IMR-90 (cell line): ENCODE measurements around the gene C19orf53. TPM values are rescaled to one million over a fixed set of nuclear protein-coding genes. Genes with fewer than 3 reads are reported as not detected.

Source experiments
- ATAC-seq: fragments of 200-7000 bp; cut with Tn5 transposase; 2 replicates; pipeline ENCODE4 v1.9.1; 2020; ENCODE audit warnings: low read depth, mild to moderate bottlenecking, moderate library complexity
- BruUV-seq: library from RNA; stranded (reverse); fragments of 400-500 nt; replicated peaks from 2 replicates; lab custom pipeline; 2021; lab: Mats Ljungman, UMichigan
- CTCF ChIA-PET: fragments of 300-600 bp; formaldehyde crosslinking; extraction: SDS; loops from one replicate; lab custom pipeline; 2021; ENCODE audit warnings: antibody characterized with exemption; lab: Yijun Ruan, JAX
- POLR2A ChIA-PET: fragments of 300-600 bp; sonication (Branson Sonifier 250); formaldehyde crosslinking; loops from one replicate; lab custom pipeline; 2022; ENCODE audit warnings: antibody characterized with exemption; ENCODE audit not compliant: unreplicated experiment; lab: Charles Lee
- DNase-seq: peaks from one replicate; pipeline ENCODE4 v3.0.0; 2013
- H2AFZ ChIP-seq: replicated peaks from 2 replicates; pipeline ENCODE3; 2013; ENCODE audit warnings: low read length, mild to moderate bottlenecking; ENCODE audit not compliant: poor library complexity
- H2AK5ac ChIP-seq: 2 replicates; pipeline ENCODE4 v1.6.1; 2013; ENCODE audit warnings: low read depth, low read length, inconsistent platforms
- H2AK9ac ChIP-seq: replicated peaks from 2 replicates; pipeline ENCODE3; 2013; ENCODE audit warnings: mild to moderate bottlenecking, low read depth, low read length, moderate library complexity; ENCODE audit not compliant: poor library complexity
- H2BK120ac ChIP-seq: 2 replicates; pipeline ENCODE4 v1.6.1; 2013; ENCODE audit warnings: low read depth, low read length, inconsistent platforms
- H2BK15ac ChIP-seq: 3 replicates; pipeline ENCODE4 v1.6.1; 2013; ENCODE audit warnings: low read depth, low read length, inconsistent platforms
- H2BK20ac ChIP-seq: 2 replicates; pipeline ENCODE4 v1.6.1; 2013; ENCODE audit warnings: low read depth, mild to moderate bottlenecking, inconsistent platforms, low read length, moderate library complexity
- H2BK5ac ChIP-seq: 2 replicates; pipeline ENCODE4 v1.6.1; 2013; ENCODE audit warnings: mild to moderate bottlenecking, low read depth, low read length, inconsistent platforms; ENCODE audit not compliant: poor library complexity, severe bottlenecking
- H3K14ac ChIP-seq: replicated peaks from 2 replicates; pipeline ENCODE4 v1.6.1; 2013; ENCODE audit warnings: low read depth, low read length, inconsistent platforms
- H3K18ac ChIP-seq: 2 replicates; pipeline ENCODE4 v1.6.1; 2013; ENCODE audit warnings: low read depth, low read length, control low read depth
- H3K23ac ChIP-seq: 2 replicates; pipeline ENCODE4 v1.6.1; 2013; ENCODE audit warnings: low read depth, low read length, inconsistent platforms
- H3K27ac ChIP-seq: 2 replicates; pipeline ENCODE4 v1.5.1; 2013; ENCODE audit warnings: mild to moderate bottlenecking, control low read depth, low read length; ENCODE audit not compliant: insufficient read depth
- H3K27me3 ChIP-seq: 2 replicates; pipeline ENCODE4 v1.6.1; 2013; ENCODE audit warnings: low read length; ENCODE audit not compliant: control insufficient read depth, insufficient read depth
- H3K36me3 ChIP-seq: 2 replicates; pipeline ENCODE4 v1.6.1; 2013; ENCODE audit warnings: low read length, mixed read lengths; ENCODE audit not compliant: control insufficient read depth, insufficient read depth
- H3K4ac ChIP-seq: 2 replicates; pipeline ENCODE4 v1.6.1; 2013; ENCODE audit warnings: low read depth, low read length, inconsistent platforms
- H3K4me1 ChIP-seq: 2 replicates; pipeline ENCODE4 v1.6.1; 2013; ENCODE audit warnings: low read length, mixed read lengths; ENCODE audit not compliant: control insufficient read depth, insufficient read depth
- H3K4me2 ChIP-seq: 2 replicates; pipeline ENCODE4 v1.6.1; 2013; ENCODE audit warnings: low read depth, mild to moderate bottlenecking, control low read depth, low read length, moderate library complexity
- H3K4me3 ChIP-seq: 2 replicates; pipeline ENCODE4 v1.5.1; 2013; ENCODE audit warnings: low read depth, mild to moderate bottlenecking, control low read depth, low read length, moderate library complexity; ENCODE audit not compliant: insufficient read depth
- H3K56ac ChIP-seq: 2 replicates; pipeline ENCODE4 v1.6.1; 2013; ENCODE audit warnings: low read length, inconsistent platforms; ENCODE audit not compliant: insufficient read depth; ENCODE audit errors: extremely low read depth
- H3K79me1 ChIP-seq, 2 experiments: 2 replicates each; pipeline ENCODE4 v1.6.1; 2013; ENCODE audit warnings: low read length in 2 of 2, inconsistent platforms in 1 of 2, low read depth in 1 of 2
- H3K9ac ChIP-seq: 2 replicates; pipeline ENCODE4 v1.6.1; 2013; ENCODE audit warnings: low read depth, low read length, control low read depth
- H3K9me1 ChIP-seq: 2 replicates; pipeline ENCODE4 v1.6.1; 2013; ENCODE audit warnings: low read length, inconsistent platforms; ENCODE audit not compliant: insufficient read depth
- H3K9me3 ChIP-seq: 2 replicates; pipeline ENCODE4 v1.6.1; 2013; ENCODE audit warnings: low read length; ENCODE audit not compliant: control insufficient read depth, insufficient read depth
- H4K20me1 ChIP-seq: 2 replicates; pipeline ENCODE4 v1.6.1; 2013; ENCODE audit warnings: low read length, inconsistent platforms; ENCODE audit not compliant: insufficient read depth
- H4K5ac ChIP-seq: 2 replicates; pipeline ENCODE4 v1.6.1; 2013; ENCODE audit warnings: mild to moderate bottlenecking, low read depth, low read length, control low read depth
- H4K8ac ChIP-seq, 2 experiments: 2 replicates each; pipeline ENCODE4 v1.6.1; 2013; ENCODE audit warnings: low read depth in 2 of 2, low read length in 2 of 2, control low read depth in 1 of 2, inconsistent platforms in 1 of 2
- H4K91ac ChIP-seq: 2 replicates; pipeline ENCODE4 v1.6.1; 2013; ENCODE audit warnings: low read depth, low read length, inconsistent platforms; ENCODE audit not compliant: insufficient read depth
- MXI1 ChIP-seq: IDR thresholded peaks from 2 replicates; pipeline ENCODE4 v1.6.1; 2012; ENCODE audit warnings: low read depth, mild to moderate bottlenecking, low read length, moderate library complexity, borderline replicate concordance
- WGBS, 2 experiments: methylation state at CpG; one replicate each; pipeline versions ENCODE4 v1.1.5 to v1.1.7; 2013; ENCODE audit warnings: missing lambda C conversion rate in 2 of 2; ENCODE audit not compliant: insufficient read length in 1 of 2; ENCODE audit errors: extremely low coverage in 2 of 2; 5-methylcytosine and 5-hydroxymethylcytosine counted together
- dilution Hi-C: fragments of 300-500 bp; cut with HindIII; formaldehyde crosslinking; loops from one replicate; pipeline ENCODE4 v1.14.3; 2018; ENCODE audit warnings: low sequenced_read_pairs; ENCODE audit not compliant: unreplicated experiment
- in situ Hi-C: fragments of 300-500 bp; cut with MboI; formaldehyde crosslinking; loops from 3 replicates; pipeline ENCODE4 v1.14.3; 2019; ENCODE audit warnings: low sequenced_read_pairs, inconsistent platforms, mixed read lengths
- intact Hi-C: fragments of 100-400 bp; cut with micrococcal nuclease; formaldehyde crosslinking; loops from 2 replicates; pipeline ENCODE4 v1.10.0; 2022
- polyA plus RNA-seq, 3 experiments: library from polyadenylated mRNA; depleted of rRNA; stranded (reverse); fragments of >200 nt; gene quantifications; 2 replicates each; pipeline ENCODE4 v1.2.3, GENCODE V29; 2012; ENCODE audit warnings: low replicate concordance in 1 of 3
- total RNA-seq: library from RNA; depleted of rRNA; stranded (reverse); fragments of >200 nt; gene quantifications from 2 replicates; pipeline ENCODE4 v1.2.3, GENCODE V29; 2012

C19orf53 gene
- total and polyA plus RNA-seq, 2 of the 4 experiments (the other 2 are of a cell fraction) = 61.3 to 290 TPM

GRCh38 chr19:13747098-13747453, 27.2 kb upstream of the C19orf53 start:
- dilution Hi-C loops (no loop called here), intact Hi-C loops (no loop called here), in situ Hi-C loops (loop anchor here (25.0 kb wide), 1 partner anchor 760 kb away; the partner anchor contains the start of gene NFIX)
- Histone ChIP-seq H2AFZ (peak overlapping the region; percentile 87), H3K9me3 (no peaks in the 10 kb centered on the region), H2BK15ac (no peak overlapping the region; the same call in 2 of the 3 replicates), H3K4me1 (peaks cover 4% of the 10 kb centered on the region; the same call in 1 of the 2 replicates), H2BK5ac (no peak overlapping the region), H3K4ac (peak overlapping the region; percentile 29; the same call in 1 of the 2 replicates), H4K8ac (peak overlapping the region; percentile 80 to 85), H3K27me3 (no peaks in the 10 kb centered on the region), H2AK5ac (0 out of 2 replicates have a peak overlapping the region, but pooled peaks have one; percentile 25), H3K4me2 (no peak overlapping the region), H4K91ac (no peak overlapping the region), H3K9ac (no peak overlapping the region), H2BK120ac (no peak overlapping the region), H2BK20ac (no peak overlapping the region), H3K36me3 (peaks cover 10% of the 10 kb centered on the region; the same call in 1 of the 2 replicates), H3K9me1 (no peaks in the 10 kb centered on the region; the same call in 1 of the 2 replicates), H3K23ac (no peak overlapping the region), H3K18ac (no peak overlapping the region), H3K27ac (no peak overlapping the region), H4K5ac (peak overlapping the region; percentile 21; the same call in 1 of the 2 replicates), H3K79me1 (peaks cover 4 to 29% of the 10 kb centered on the region in 2 experiments; a peak in 3 of 4 replicates), H2AK9ac (peak overlapping the region; percentile 92), H4K20me1 (0 out of 2 replicates have a peak, but pooled peaks cover 3% of the 10 kb centered on the region), H3K4me3 (peak overlapping the region; percentile 31), H3K56ac (no peak overlapping the region), H3K14ac (no peak overlapping the region)
- BruUV-seq = no TSS peak
- ChIA-PET CTCF (no interaction called here), POLR2A (interaction anchor here (0.6 to 1.0 kb wide), 2 partner anchors 15 to 28 kb away, joined by 3 read pairs; no protein-coding TSS in a partner anchor)
- TF ChIP-seq MXI1 = no peak
- DNase-seq = no peak
- 80% methylated on average over 4 of the region's 8 CpGs; no CpG with 5 or more reads in 1 of the 2 experiments for whole genome bisulfite sequencing, 2 experiments
- ATAC-seq = no peak
